Heart right ventricle (tissue), 16 donors: Measurements from ENCODE around the gene NEXN. TPM values are rescaled to one million over a fixed set of nuclear protein-coding genes. Genes with fewer than 3 reads are reported as not detected.

Experiments
- ATAC-seq, 8 donors: fragments of 200-7000 bp; cut with Tn5 transposase; one replicate each; pipeline ENCODE4 v1.9.1; 2020; ENCODE audit warnings: mild to moderate bottlenecking in 8 of 8, moderate library complexity in 8 of 8, moderate number of reproducible peaks in 1 of 8
- DNase-seq, 2 donors: peaks; one replicate each; pipeline ENCODE4 v3.0.0-alpha.2; 2020
- H3K27ac ChIP-seq, 10 donors: fragments of 200-600 bp; sonication (generic) in 2 of 10; one replicate each; pipeline versions ENCODE4 v1.5.0 to v1.8.0; 2020 to 2022; ENCODE audit warnings: mild to moderate bottlenecking in 3 of 10
- H3K27me3 ChIP-seq, 7 donors: fragments of 200-600 bp; one replicate each; pipeline ENCODE4 v1.8.0; 2021 to 2022; ENCODE audit warnings: mild to moderate bottlenecking in 2 of 7
- H3K36me3 ChIP-seq, 9 donors: fragments of 200-600 bp; sonication (generic) in 1 of 9; one replicate each; pipeline versions ENCODE4 v1.5.0 to v1.8.0; 2020 to 2022; ENCODE audit warnings: mild to moderate bottlenecking in 2 of 9
- H3K4me1 ChIP-seq, 9 donors: fragments of 200-600 bp; sonication (generic) in 1 of 9; one replicate each; pipeline versions ENCODE4 v1.5.0 to v1.8.0; 2020 to 2022; ENCODE audit warnings: mild to moderate bottlenecking in 4 of 9
- H3K4me3 ChIP-seq, 10 donors: fragments of 200-600 bp; sonication (generic) in 2 of 10; one replicate each; pipeline versions ENCODE4 v1.5.0 to v1.8.0; 2020 to 2022; ENCODE audit warnings: mild to moderate bottlenecking in 7 of 10, moderate library complexity in 2 of 10
- H3K9me3 ChIP-seq, 11 donors: fragments of 200-600 bp in 10 of 11; sonication (generic) in 2 of 11; one replicate each; pipeline versions ENCODE4 v1.5.0 to v1.8.0; 2013 to 2022; ENCODE audit warnings: mild to moderate bottlenecking in 2 of 11, control low read depth in 1 of 11, moderate library complexity in 1 of 11
- CTCF ChIP-seq, 9 donors: fragments of 200-600 bp; sonication (generic) in 2 of 9; IDR thresholded peaks; one replicate each; pipeline versions ENCODE4 v1.5.0 to v1.8.0; 2021 to 2022; ENCODE audit warnings: antibody characterized with exemption in 9 of 9, mild to moderate bottlenecking in 5 of 9, moderate library complexity in 1 of 9
- WGBS, 2 donors: extraction: QIAGEN DNeasy Blood & Tissue Kit; methylation state at CpG; one replicate each; pipeline ENCODE4 v1.1.7; 2013; ENCODE audit warnings: inconsistent platforms in 1 of 2; 5-methylcytosine and 5-hydroxymethylcytosine counted together
- intact Hi-C, 10 donors: fragments of 100-400 bp; cut with DNase I; formaldehyde crosslinking; loops; one replicate each; pipeline versions ENCODE4 v1.11.1 to v1.14.2; 2022
- polyA plus RNA-seq, 2 donors: library from polyadenylated mRNA; stranded (reverse); fragments of 200-250 nt; gene quantifications; one replicate each; pipeline ENCODE4 v1.2.3, GENCODE V29; 2013
- total RNA-seq, 10 donors: library from RNA; stranded (reverse); fragmentation: NEBNext Ultra II Directional in 3 of 10; extraction: Animal tissue kit (Norgen Biotek cat#: 25700) in 3 of 10; gene quantifications; one replicate each; pipeline versions ENCODE4 v1.2.1 to v1.2.4, GENCODE V29; 2021 to 2023
- donor health status: Arrhythmogenic right ventricular cardiomyopathy.
- donor health status: ischemic (EF 13 %, LVEDD 7.1; RV severe dilation, severe dysfunction).
- donor health status: healthy with polysubstance abuse.
- donor health status: DM: no; HTN: yes; CAD: no.
- donor health status: DM: no; HTN: no; CAD: no.
- donor health status: ischemic (EF 25% LVEDD 6.9; RV normal size, moderate dysfunction).
- donor health status: ischemic (EF 25% LVEDD 5.7; RV mildly dilated, moderate dysfunction).
- donor health status: healthy.
- donor health status: DM: yes; HTN: yes; CAD: no.
- donor health status: Ischemic cardiomyopathy.
- donor health status: ischemic (EF 35%, LVEDD 5.7; RV mildly dilated, moderate dysfunction).
- donor health status: nonischemic (EF 11% LVEDD 7.7; RV severe dilation, severe dysfunction).
- donor health status: DM: yes; HTN: yes; CAD: no.
- donor health status: PGD.
- donor health status: ischemic (EF 29% LVEDD 5.4; RV normal size, mild dysfunction).
- donor health status: nonischemic (EF 23%, LVEDD 6.1; RV moderate dilation, normal function).

Gene NEXN
- total and polyA plus RNA-seq, 12 donors = 248 to 1,016 (median 396) TPM

- H3K4me1 ChIP-seq = no peaks in the 10 kb centered on the region
- 85 to 93% methylated on average over 2 of the region's 2 CpGs for WGBS, 2 donors
- H3K36me3 ChIP-seq = peaks cover 0 to 100% (median 92%) of the 10 kb centered on the region in 9 donors
- intact Hi-C loops = loop anchor here in 2 of 10 donors (10.0 kb wide), 2 partner anchors 53 to 247 kb away; no protein-coding TSS in a partner anchor
- no peaks in the 10 kb centered on the region for H3K9me3 ChIP-seq
- H3K27ac ChIP-seq = no peak overlapping the region
- DNase-seq = no peak
- no peak for ATAC-seq
- H3K27me3 ChIP-seq = no peaks in the 10 kb centered on the region
- no peak for TF ChIP-seq CTCF (IDR thresholded peaks at IDR 0.05)
- no peak overlapping the region for H3K4me3 ChIP-seq
These were observed 73.0 kb downstream of the NEXN start for GRCh38 chr1:77961392-77961791.

DNA sequence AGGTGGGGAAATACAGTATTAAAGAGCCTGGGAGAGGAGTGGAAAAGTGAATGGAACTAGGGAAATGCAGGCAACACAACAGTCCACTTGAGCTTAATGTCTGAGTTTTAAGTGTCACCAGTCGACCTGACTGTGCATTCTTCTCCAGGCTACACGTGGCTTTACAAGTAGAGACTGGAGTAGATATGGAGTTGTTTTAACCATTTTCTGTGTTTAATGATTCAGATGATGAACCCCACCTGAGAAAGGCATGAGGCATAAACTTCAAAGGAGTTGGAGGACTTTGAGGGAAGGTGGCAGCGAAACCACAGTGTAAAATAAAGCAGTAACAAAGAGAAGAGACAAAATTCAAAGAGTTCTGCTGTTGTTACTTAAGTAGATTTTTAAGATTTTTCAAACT, 77.9 kb downstream of the NEXN start:
- WGBS, 2 donors = 71 to 84% methylated on average over 3 of the region's 3 CpGs
- no peak for ATAC-seq
- H3K9me3 ChIP-seq = no peaks in the 10 kb centered on the region
- H3K4me3 ChIP-seq = no peak overlapping the region
- no peak for TF ChIP-seq CTCF (IDR thresholded peaks at IDR 0.05)
- H3K36me3 ChIP-seq = peaks cover 0 to 100% (median 76%) of the 10 kb centered on the region in 9 donors
- peaks cover 7 to 36% (median 19%) of the 10 kb centered on the region in 9 donors for H3K4me1 ChIP-seq
- no peaks in the 10 kb centered on the region for H3K27me3 ChIP-seq
- no peak for DNase-seq
- H3K27ac ChIP-seq = no peak overlapping the region
- intact Hi-C loops = loop anchor here in 2 of 10 donors (10.0 kb wide), 2 partner anchors 49 to 251 kb away; no protein-coding TSS in a partner anchor

- Histone ChIP-seq H3K36me3 (peaks cover 0 to 84% (median 37%) of the 10 kb centered on the region in 9 donors), H3K27me3 (no peaks in the 10 kb centered on the region), H3K27ac (no peak overlapping the region), H3K9me3 (no peaks in the 10 kb centered on the region), H3K4me3 (no peak overlapping the region), H3K4me1 (peaks cover 10 to 71% (median 44%) of the 10 kb centered on the region in 9 donors)
- no peak for TF ChIP-seq CTCF (IDR thresholded peaks at IDR 0.05)
- WGBS, 2 donors = 65 to 71% methylated on average over 1 of the region's 1 CpG
- intact Hi-C loops = loop anchor here in 5 of 10 donors (10.0 kb wide), 2 partner anchors 75 to 145 kb away; partner anchors contain the start of gene GIPC2 (in 1 of the 5)
- ATAC-seq = no peak
- no peak for DNase-seq
These were observed 81.8 kb downstream of the NEXN start for GRCh38 chr1:77970192-77970591.

DNA sequence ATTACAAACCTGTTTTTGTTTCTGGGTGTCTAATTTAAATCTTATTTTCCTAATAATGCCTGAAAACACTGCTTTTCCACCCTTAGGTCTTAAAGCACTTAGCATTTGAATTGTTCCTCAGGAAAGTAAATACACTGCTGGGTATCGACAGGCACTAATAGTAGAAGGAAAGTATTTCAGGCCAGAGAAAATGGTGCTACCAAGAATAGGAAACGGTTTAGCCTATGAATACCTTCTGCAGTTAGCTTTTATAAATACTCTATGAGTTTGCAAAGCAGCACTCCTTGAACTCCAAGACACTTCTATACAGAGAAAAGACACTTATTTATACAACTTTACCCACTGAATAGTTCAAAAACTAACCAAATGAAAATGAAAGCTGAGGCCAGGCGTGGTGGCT, 83.7 kb downstream of the NEXN start:
- TF ChIP-seq CTCF (IDR thresholded peaks at IDR 0.05) = no peak
- Histone ChIP-seq H3K4me1 (peaks cover 15 to 90% (median 63%) of the 10 kb centered on the region in 9 donors), H3K27me3 (no peaks in the 10 kb centered on the region), H3K27ac (no peak overlapping the region), H3K4me3 (no peak overlapping the region), H3K9me3 (no peaks in the 10 kb centered on the region), H3K36me3 (peaks cover 0 to 78% (median 23%) of the 10 kb centered on the region in 9 donors)
- ATAC-seq (no peak), DNase-seq (no peak)
- intact Hi-C loops = loop anchor here in 5 of 10 donors (10.0 kb wide), 2 partner anchors 73 to 143 kb away; partner anchors contain the start of gene GIPC2 (in 1 of the 5)
- WGBS, 2 donors = 69 to 70% methylated on average over 3 of the region's 3 CpGs
